Stomach (tissue), 9 donors: ENCODE data around the gene FAM234B. TPM values are rescaled to one million over a fixed set of nuclear protein-coding genes. Genes with fewer than 3 reads are reported as not detected.

Experiments used
- DNase-seq, 2 donors: peaks; one replicate each; pipeline versions ENCODE4 v3.0.0 to v3.0.0-alpha.2; 2013 to 2019
- H3K27ac ChIP-seq, 5 donors: fragments of 200-600 bp in 4 of 5; sonication (generic) in 4 of 5; one replicate each; pipeline ENCODE4 v1.5.1; 2013 to 2019; ENCODE audit warnings: mild to moderate bottlenecking in 1 of 5, moderate library complexity in 1 of 5
- H3K27me3 ChIP-seq, 3 donors: fragments of 200-600 bp; sonication (generic); one replicate each; pipeline ENCODE4 v1.5.1; 2017 to 2019; ENCODE audit warnings: mixed run types in 1 of 3
- H3K36me3 ChIP-seq, 4 donors: fragments of 200-600 bp; sonication (generic); 1 replicate in 3 of 4; 2 replicates in 1 of 4; pipeline ENCODE4 v1.5.1; 2016 to 2019
- H3K4me1 ChIP-seq, 4 donors: fragments of 200-600 bp; sonication (generic); one replicate each; pipeline ENCODE4 v1.5.1; 2016 to 2019
- H3K4me3 ChIP-seq, 4 donors: fragments of 200-600 bp; sonication (generic) in 3 of 4; one replicate each; pipeline ENCODE4 v1.5.1; 2016 to 2019; ENCODE audit warnings: mild to moderate bottlenecking in 1 of 4
- H3K9me3 ChIP-seq, 4 donors: fragments of 200-600 bp; sonication (generic); one replicate each; pipeline ENCODE4 v1.5.1; 2016 to 2019
- CTCF ChIP-seq, 7 experiments: fragments of 450-650 bp in 4 of 7; fragments of 200-600 bp in 3 of 7; sonication (generic) in 3 of 7; IDR thresholded peaks; one replicate each; pipeline ENCODE4 v1.5.1; 2016 to 2019; ENCODE audit warnings: antibody characterized with exemption in 7 of 7, control low read depth in 2 of 7, mild to moderate bottlenecking in 1 of 7
- EP300 ChIP-seq: sonication (generic); formaldehyde crosslinking; IDR thresholded peaks from one replicate; pipeline ENCODE4 v1.6.1; 2017; ENCODE audit warnings: antibody characterized with exemption
- POLR2A ChIP-seq, 4 donors: fragments of 450-650 bp; IDR thresholded peaks; one replicate each; pipeline ENCODE4 v1.6.1; 2016; ENCODE audit warnings: antibody characterized with exemption in 4 of 4, control low read depth in 2 of 4, mild to moderate bottlenecking in 1 of 4, moderate library complexity in 1 of 4
- POLR2AphosphoS5 ChIP-seq, 3 donors: sonication (generic); formaldehyde crosslinking; IDR thresholded peaks; one replicate each; pipeline ENCODE4 v1.6.1; 2016; ENCODE audit warnings: antibody characterized with exemption in 3 of 3
- WGBS, 5 donors: extraction: QIAGEN DNeasy Blood & Tissue Kit in 3 of 5; methylation state at CpG; one replicate each; pipeline versions ENCODE4 v1.1.5 to v1.1.7; 2013 to 2018; 5-methylcytosine and 5-hydroxymethylcytosine counted together
- intact Hi-C: fragments of 100-400 bp; cut with DNase I; formaldehyde crosslinking; loops from one replicate; pipeline ENCODE4 v1.15.1; 2023; ENCODE audit warnings: low total_unique reads
- polyA plus RNA-seq, 3 donors: library from polyadenylated mRNA; stranded (reverse); fragments of 200-250 nt; gene quantifications; one replicate each; pipeline ENCODE4 v1.2.3, GENCODE V29; 2013
- total RNA-seq, 5 donors: library from RNA; depleted of rRNA; stranded (reverse); fragments of >200 nt; gene quantifications; one replicate each; pipeline versions ENCODE4 v1.1.0 to v1.2.3, GENCODE V29; 2014 to 2016
- donor health status: healthy with polysubstance abuse.
- donor health status: Bipolar disorder and iron deficiency.
- donor health status: healthy.

Gene FAM234B
- total and polyA plus RNA-seq, 8 donors, result 0.87 to 6.2 (median 2.5) TPM; not detected in 2

- Histone ChIP-seq H3K9me3 (no peaks in the 10 kb centered on the region), H3K4me3 (no peak overlapping the region), H3K36me3 (peaks cover 0 to 78% (median 54%) of the 10 kb centered on the region in 4 donors), H3K4me1 (no peaks in the 10 kb centered on the region), H3K27me3 (no peaks in the 10 kb centered on the region), H3K27ac (no peak overlapping the region)
- intact Hi-C loops, result no loop called here
- no peak for DNase-seq
- TF ChIP-seq POLR2A (IDR thresholded peaks at IDR 0.05) (no peak), CTCF (IDR thresholded peaks at IDR 0.05) (no peak), EP300 (no peak), POLR2AphosphoS5 (IDR thresholded peaks at IDR 0.05) (no peak)
- 92 to 95% (median 92%) methylated on average over 5 of the region's 5 CpGs for WGBS, 5 donors
These were observed 18.5 kb downstream of the FAM234B start for GRCh38 chr12:13062669-13063068.

- Histone ChIP-seq H3K27ac (no peak overlapping the region), H3K9me3 (no peaks in the 10 kb centered on the region), H3K4me3 (no peak overlapping the region), H3K36me3 (peaks cover 0 to 76% (median 56%) of the 10 kb centered on the region in 4 donors), H3K4me1 (no peaks in the 10 kb centered on the region), H3K27me3 (no peaks in the 10 kb centered on the region)
- peak in 1 of 2 donors; percentile 30 for DNase-seq
- WGBS, 5 donors, result 67 to 100% (median 88%) methylated on average over 2 of the region's 2 CpGs
- TF ChIP-seq CTCF (IDR thresholded peaks at IDR 0.05) (no peak), POLR2AphosphoS5 (IDR thresholded peaks at IDR 0.05) (no peak), POLR2A (IDR thresholded peaks at IDR 0.05) (no peak), EP300 (no peak)
- intact Hi-C loops, result no loop called here
These were observed 21.8 kb downstream of the FAM234B start for GRCh38 chr12:13066014-13066413.

GRCh38 chr12:13066459-13066858, 22.3 kb downstream of the FAM234B start:
- Histone ChIP-seq H3K9me3 (no peaks in the 10 kb centered on the region), H3K27ac (no peak overlapping the region), H3K4me1 (no peaks in the 10 kb centered on the region), H3K27me3 (no peaks in the 10 kb centered on the region), H3K36me3 (peaks cover 0 to 76% (median 55%) of the 10 kb centered on the region in 4 donors), H3K4me3 (no peak overlapping the region)
- TF ChIP-seq POLR2AphosphoS5 (IDR thresholded peaks at IDR 0.05) (no peak), EP300 (no peak), CTCF (IDR thresholded peaks at IDR 0.05) (no peak), POLR2A (IDR thresholded peaks at IDR 0.05) (no peak)
- 90 to 94% (median 92%) methylated on average over 7 of the region's 7 CpGs for WGBS, 5 donors
- intact Hi-C loops, result no loop called here
- DNase-seq, result no peak

- DNase-seq, result no peak
- Histone ChIP-seq H3K4me3 (no peak overlapping the region), H3K27ac (no peak overlapping the region), H3K36me3 (peaks cover 0 to 74% (median 56%) of the 10 kb centered on the region in 4 donors), H3K27me3 (no peaks in the 10 kb centered on the region), H3K9me3 (no peaks in the 10 kb centered on the region), H3K4me1 (no peaks in the 10 kb centered on the region)
- 83 to 93% (median 88%) methylated on average over 1 of the region's 1 CpG for WGBS, 5 donors
- no peak for TF ChIP-seq EP300
- TF ChIP-seq POLR2AphosphoS5 (IDR thresholded peaks at IDR 0.05), result no peak
- TF ChIP-seq POLR2A (IDR thresholded peaks at IDR 0.05), result no peak
- TF ChIP-seq CTCF (IDR thresholded peaks at IDR 0.05), result no peak
- intact Hi-C loops, result no loop called here
These were observed 23.1 kb downstream of the FAM234B start for GRCh38 chr12:13067322-13067721.
